Mononuclear cell (primary cell): ENCODE results near the gene DCN. TPM values are rescaled to one million over a fixed set of nuclear protein-coding genes. Genes with fewer than 3 reads are reported as not detected.

Experiments used
- H3K27me3 ChIP-seq: 2 replicates; pipeline ENCODE4 v1.6.0; 2011; ENCODE audit warnings: low read length, control low read depth; ENCODE audit not compliant: insufficient read depth
- H3K4me1 ChIP-seq: 2 replicates; pipeline ENCODE4 v1.5.1; 2011; ENCODE audit warnings: mild to moderate bottlenecking, low read length, control low read depth; ENCODE audit not compliant: insufficient read depth
- H3K4me3 ChIP-seq: 2 replicates; pipeline ENCODE4 v1.5.1; 2011; ENCODE audit warnings: mild to moderate bottlenecking, low read length, moderate library complexity
- H3K9me3 ChIP-seq: 2 replicates; pipeline ENCODE4 v1.5.1; 2011; ENCODE audit warnings: low read depth, mild to moderate bottlenecking, control low read depth, low read length
- total RNA-seq: library from RNA; depleted of rRNA; stranded (reverse); fragments of >200 nt; gene quantifications from one replicate; pipeline ENCODE4 v1.2.3, GENCODE V29; 2012

Gene DCN
- total RNA-seq, 1 donor, result 1.3 TPM

DNA sequence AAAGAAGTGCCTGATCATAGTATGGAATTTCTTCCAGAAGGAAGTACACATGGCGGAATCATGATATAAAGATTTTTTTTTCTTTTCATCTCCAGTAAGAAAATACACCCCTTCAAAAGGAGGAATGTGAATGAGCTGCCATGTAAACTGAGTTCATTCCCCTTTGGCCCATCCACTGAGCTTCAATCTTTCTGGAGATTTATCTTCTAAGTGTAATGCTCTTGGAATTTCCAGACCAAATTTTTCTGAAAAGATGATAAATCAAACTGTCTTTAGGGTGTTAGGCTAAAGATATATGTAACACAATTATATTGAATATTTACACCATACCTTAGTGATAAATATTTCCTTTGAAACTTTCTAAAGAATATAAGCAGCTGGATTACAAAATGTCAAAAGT is 5.2 kb downstream of the DCN start:
- Histone ChIP-seq H3K4me3 (no peak overlapping the region), H3K9me3 (no peaks in the 10 kb centered on the region), H3K4me1 (no peaks in the 10 kb centered on the region), H3K27me3 (no peaks in the 10 kb centered on the region)

DNA sequence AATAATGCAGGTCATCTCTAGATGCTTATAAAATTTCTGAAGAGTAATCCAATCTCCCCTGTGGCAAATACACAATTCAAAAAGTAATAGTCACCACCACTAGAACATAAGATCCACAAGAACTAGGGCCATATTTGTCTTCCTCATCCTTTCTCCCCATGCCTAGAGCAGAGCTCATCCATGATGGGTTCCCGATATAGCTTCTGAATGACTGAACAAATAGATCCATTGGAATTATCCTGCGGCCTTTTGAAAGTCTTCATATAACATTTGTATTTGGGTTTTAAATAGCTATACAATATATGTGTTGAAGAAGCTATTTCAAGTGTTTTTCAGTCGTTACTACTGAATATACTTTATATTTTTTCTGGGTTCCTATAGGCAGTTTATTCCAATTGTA is 5.7 kb downstream of the DCN start:
- Histone ChIP-seq H3K4me3 (no peak overlapping the region), H3K9me3 (no peaks in the 10 kb centered on the region), H3K27me3 (no peaks in the 10 kb centered on the region), H3K4me1 (no peaks in the 10 kb centered on the region)

DNA sequence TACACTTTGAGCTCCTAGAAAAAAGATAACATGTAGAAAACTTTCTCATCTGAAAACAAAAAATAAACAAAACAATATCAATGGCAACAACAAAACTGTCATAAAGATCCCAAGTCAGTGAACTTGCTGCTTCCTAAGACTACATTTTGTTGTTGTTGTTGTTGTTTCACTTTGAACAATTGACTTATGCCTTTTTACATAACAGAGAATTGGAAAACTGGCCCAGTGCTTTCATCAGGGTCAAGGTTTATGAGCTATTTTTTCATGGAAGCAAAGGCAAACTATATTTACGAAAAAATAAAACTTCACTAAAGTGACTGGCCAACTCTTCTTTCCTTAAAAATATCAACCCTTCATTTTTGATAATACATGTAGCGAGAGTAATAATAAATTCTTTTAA is 6.3 kb downstream of the DCN start:
- no peaks in the 10 kb centered on the region for H3K4me1 ChIP-seq

DNA sequence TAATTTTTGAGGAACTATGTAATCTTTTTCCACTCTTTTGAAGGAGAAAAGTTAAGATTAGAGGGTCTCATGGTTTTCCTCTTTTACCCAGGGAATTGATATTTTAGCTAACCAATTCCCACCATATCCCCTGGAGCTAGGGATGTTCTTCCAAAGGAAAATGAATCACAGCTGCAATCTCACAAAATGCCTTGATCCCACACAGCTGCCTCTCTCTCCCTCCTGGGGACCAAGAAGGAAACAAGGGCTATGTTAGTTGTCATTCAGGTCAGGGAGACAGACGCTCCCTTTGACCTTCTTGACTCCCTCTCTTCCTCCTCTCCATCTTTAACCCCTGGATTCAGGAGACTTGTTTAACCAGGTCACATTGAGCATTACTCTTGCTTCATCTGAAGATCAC is 9.5 kb downstream of the DCN start:
- H3K27me3 ChIP-seq, result no peaks in the 10 kb centered on the region
- H3K4me1 ChIP-seq, result no peaks in the 10 kb centered on the region
- H3K4me3 ChIP-seq, result no peak overlapping the region
- H3K9me3 ChIP-seq, result no peaks in the 10 kb centered on the region

More for the DNA sequence above, 6.3 kb downstream of the DCN start:
- H3K9me3 ChIP-seq, result no peaks in the 10 kb centered on the region
- no peaks in the 10 kb centered on the region for H3K27me3 ChIP-seq
- H3K4me3 ChIP-seq, result no peak overlapping the region

DNA sequence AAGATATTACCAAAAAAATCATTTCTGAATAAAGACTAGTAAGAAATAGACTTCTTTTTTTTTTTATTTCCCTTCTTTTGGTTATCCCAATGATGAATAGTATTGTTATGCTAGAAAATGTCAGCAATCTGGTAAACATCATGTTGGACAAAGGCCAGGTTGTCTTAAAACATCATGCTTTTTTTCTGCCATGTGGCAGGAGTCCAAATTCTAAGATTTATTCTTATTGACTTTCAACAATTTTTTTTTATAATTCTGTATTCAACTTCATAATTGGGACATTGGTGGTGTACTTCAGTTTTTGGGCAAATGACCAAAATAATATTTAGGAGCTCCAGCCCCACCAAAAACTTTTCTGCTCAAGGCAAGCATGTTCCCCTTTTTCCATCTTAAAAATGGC is 10.5 kb downstream of the DCN start:
- H3K4me3 ChIP-seq, result no peak overlapping the region
- H3K27me3 ChIP-seq, result no peaks in the 10 kb centered on the region
- H3K4me1 ChIP-seq, result no peaks in the 10 kb centered on the region
- H3K9me3 ChIP-seq, result no peaks in the 10 kb centered on the region

DNA sequence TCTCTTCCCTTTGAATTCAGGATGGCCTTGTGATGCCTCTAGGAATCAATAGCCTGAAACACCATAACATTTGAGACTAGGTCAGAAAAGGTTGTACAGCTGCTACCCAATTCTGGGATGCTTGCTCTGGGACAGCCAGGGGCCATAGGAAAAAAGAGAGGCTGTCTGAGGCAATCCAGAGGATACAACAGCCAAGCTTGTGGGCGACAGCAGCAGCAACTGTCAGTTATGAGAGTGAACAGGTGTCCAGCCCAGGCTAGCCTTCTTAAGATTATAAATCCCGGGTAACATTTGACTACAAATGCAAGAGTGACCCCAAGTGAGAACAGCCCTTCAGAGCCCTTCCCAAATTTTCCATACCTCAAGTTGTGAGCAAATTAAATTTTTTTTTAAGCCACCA is 11.1 kb downstream of the DCN start:
- Histone ChIP-seq H3K4me3 (no peak overlapping the region), H3K27me3 (no peaks in the 10 kb centered on the region)

DNA sequence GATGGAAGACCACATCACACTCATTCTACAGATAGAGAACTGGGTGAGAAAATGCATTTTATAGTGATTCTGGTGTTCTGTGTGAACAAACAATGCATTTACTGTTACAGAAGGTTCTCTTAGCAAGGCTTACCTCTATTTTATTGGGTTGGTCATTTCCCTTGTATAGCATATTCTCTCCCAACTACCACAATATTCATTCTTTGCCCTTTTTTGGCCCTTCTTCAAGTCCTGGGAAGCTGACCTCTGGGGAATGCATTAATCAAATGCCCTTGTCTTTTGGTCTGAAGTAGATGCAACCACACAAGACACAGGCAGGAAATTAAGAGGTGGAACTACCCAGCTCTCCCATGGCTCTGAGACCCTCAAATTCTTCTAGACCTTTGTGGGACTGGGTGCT is 19.5 kb downstream of the DCN start:
- H3K4me1 ChIP-seq, result no peaks in the 10 kb centered on the region
- no peak overlapping the region for H3K4me3 ChIP-seq
- H3K9me3 ChIP-seq, result no peaks in the 10 kb centered on the region
- no peaks in the 10 kb centered on the region for H3K27me3 ChIP-seq

More for the DNA sequence above, 11.1 kb downstream of the DCN start:
- no peaks in the 10 kb centered on the region for H3K4me1 ChIP-seq
- no peaks in the 10 kb centered on the region for H3K9me3 ChIP-seq

DNA sequence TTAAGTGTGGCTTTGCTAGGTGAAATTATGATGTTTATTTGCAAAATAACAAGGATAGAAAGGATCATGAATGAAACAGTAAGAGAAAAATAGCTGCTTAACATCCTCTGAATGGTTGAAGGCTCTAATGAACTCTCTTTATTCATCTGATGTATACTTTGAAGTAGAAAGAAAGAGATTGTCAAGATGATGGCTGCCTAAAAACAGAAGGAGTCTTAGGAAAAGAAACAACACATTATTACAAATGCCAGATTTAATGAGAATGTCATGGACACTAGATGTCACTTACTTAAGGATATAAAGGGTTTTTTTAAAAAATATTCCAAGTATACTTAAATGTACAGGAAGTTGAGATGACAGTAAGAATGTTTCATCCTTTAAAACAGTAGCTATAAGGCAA is 21.6 kb downstream of the DCN start:
- Histone ChIP-seq H3K4me1 (no peaks in the 10 kb centered on the region), H3K9me3 (no peaks in the 10 kb centered on the region)

DNA sequence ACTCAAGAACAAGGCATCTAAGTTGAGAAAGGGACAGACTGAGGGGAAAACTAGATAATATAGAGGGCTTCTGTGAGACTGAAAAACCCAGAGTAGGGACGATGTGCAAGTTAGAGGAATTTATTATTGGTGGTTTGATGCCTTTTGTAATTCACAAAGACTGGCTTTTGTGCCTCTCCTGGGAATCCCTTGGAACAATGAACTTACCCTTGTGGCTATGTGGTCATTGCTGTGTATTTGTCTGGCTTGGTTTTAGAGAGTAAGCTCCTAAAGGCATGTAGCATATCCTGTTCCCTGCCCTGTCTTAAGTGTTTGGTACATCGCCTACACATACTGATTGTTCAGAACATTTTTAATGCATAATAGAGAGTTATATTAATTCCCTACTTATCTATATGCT is 26.6 kb downstream of the DCN start:
- Histone ChIP-seq H3K27me3 (no peaks in the 10 kb centered on the region), H3K9me3 (no peaks in the 10 kb centered on the region), H3K4me1 (no peaks in the 10 kb centered on the region), H3K4me3 (no peak overlapping the region)

More for the DNA sequence above, 21.6 kb downstream of the DCN start:
- Histone ChIP-seq H3K27me3 (no peaks in the 10 kb centered on the region), H3K4me3 (no peak overlapping the region)

DNA sequence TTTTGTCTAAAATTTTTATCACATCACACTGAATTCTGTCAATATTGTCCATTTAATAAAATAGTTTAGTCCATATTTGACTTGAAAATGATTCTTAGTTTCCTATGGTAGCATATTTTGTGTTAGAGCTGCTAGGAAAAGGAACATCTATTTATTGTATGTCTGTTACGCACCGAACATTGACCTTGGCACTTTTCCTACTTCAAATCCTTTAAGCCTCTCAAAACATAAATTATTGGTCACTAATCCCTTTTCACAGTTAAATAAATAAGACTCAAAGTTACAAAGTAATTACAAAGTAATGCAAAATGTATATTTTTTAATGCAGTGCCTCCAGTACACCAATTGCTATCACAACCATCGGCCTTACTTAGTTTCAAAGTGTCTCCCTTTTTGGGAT is 28.5 kb downstream of the DCN start:
- Histone ChIP-seq H3K4me3 (no peak overlapping the region), H3K9me3 (no peaks in the 10 kb centered on the region), H3K4me1 (no peaks in the 10 kb centered on the region), H3K27me3 (no peaks in the 10 kb centered on the region)

DNA sequence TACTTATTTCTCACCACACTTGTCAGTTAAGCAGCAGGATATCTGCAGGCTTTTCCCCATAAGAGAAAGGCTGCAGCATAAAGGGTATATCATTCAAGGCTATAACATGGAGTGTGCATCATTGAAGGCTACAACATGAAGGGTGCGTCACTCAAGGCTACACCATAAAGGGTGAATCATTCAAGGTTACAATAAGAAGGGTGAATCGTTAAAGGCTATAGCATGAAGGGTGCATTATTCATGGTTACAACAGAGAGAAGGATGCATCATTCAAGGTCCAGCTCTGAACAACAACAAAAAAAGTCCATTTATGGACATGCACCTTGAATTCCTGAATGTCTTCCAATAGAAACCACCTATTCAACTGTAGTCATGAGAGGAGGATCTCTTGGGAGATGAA is 38.6 kb downstream of the DCN start:
- no peak overlapping the region for H3K4me3 ChIP-seq
- no peaks in the 10 kb centered on the region for H3K9me3 ChIP-seq
- H3K27me3 ChIP-seq, result no peaks in the 10 kb centered on the region

DNA sequence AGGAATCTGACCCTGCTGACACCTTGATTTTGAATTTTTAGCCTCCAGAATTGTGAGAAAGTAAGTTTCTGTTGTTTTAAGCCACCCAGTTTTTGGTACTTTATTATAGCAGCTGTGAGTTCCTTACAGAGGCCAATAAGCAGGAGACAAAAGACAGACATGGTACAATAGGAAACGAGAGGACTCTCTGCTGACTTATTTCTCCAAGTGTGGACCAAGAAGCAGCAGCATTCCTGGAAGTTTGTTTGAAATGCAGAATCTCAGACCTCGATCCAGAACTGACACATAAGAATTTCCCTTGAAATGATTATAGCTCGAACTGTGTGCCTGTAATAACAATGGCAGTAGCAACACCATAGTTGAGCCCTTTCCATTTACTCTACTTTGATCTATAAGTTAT is 39.4 kb downstream of the DCN start:
- Histone ChIP-seq H3K9me3 (no peaks in the 10 kb centered on the region), H3K4me1 (no peaks in the 10 kb centered on the region), H3K27me3 (no peaks in the 10 kb centered on the region), H3K4me3 (no peak overlapping the region)

More for the DNA sequence above, 38.6 kb downstream of the DCN start:
- H3K4me1 ChIP-seq, result no peaks in the 10 kb centered on the region

DNA sequence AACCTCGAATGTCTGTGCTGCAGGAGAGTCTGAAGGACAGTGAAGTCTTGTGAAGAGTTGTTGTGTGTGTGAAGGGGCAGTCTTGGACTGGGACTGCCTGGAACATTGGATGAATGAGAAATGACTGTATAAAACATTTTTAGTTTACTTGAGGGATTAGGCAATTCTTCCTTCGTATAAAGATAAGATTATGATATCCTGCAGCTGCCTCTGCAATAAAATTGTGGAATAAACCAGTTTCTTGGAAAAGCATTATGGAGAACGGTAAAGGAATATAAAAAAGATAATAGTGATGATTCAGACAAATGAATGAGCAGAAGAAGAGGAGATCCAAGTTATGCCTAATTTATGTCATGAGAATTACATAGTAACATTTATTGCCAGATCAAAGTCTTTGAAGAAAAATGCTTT is 40.4 kb downstream of the DCN start:
- Histone ChIP-seq H3K9me3 (no peaks in the 10 kb centered on the region), H3K4me1 (no peaks in the 10 kb centered on the region), H3K27me3 (no peaks in the 10 kb centered on the region), H3K4me3 (no peak overlapping the region)

DNA sequence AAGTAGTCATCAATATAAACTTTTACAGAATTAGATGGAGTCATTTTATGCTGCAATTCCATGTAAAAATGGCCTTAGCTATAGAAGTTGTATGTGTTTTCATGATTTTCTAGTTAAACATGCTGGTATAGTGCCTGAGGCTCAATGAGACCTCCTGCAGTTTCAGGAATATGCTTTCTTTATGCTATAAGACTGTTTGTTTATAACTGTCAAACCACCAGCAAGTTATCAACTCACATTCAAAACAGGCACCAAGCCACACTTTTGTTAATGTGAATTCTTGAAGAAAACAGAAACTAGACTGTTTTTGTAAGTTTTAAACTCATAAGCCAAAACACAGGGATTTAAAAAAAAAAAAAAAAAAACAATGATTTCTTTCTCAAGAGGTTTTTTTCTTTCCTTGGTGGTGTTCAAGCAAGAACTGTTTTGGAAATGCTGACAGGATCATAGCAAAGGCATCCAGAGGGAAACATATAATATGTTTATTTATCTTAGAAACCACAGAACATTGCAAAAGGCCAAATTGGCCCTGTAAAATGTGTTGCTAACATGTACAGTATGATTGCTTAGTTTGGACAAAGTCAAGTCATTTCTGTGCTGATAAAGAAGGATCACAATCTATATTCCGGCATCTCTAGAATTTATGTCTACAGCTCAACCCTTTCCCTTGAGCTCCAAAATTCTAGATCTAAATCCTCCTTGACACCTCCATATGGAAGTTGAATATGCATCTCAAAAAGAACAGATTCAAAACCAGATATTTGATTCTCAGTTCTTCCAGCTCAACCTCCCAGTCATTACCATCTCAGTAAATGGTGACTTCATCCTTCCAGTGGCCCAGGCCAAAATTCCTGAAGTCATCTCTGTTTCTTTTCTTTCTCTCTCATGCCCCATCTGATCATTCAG is 42.3 kb downstream of the DCN start:
- H3K9me3 ChIP-seq, result no peaks in the 10 kb centered on the region
- no peaks in the 10 kb centered on the region for H3K27me3 ChIP-seq
- H3K4me1 ChIP-seq, result no peaks in the 10 kb centered on the region
- no peak overlapping the region for H3K4me3 ChIP-seq

DNA sequence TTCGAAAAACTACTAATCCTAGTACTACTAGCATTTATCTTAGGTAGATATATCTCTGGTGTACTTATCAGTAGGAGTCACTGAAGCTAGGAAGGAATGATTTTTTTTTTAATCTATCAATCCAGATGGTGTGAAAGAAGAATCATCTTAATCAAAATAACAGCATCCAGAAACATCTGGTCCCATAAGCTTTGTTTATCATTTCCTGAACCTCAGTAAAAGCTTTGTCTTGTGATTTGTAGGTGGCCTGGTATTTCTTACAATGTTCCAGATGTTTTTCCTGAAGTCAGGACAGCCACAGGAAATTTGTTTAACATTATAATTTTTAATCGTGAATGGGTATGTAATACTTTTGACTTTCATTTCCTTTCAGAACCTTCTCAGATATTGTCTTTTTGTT is 43.3 kb downstream of the DCN start:
- Histone ChIP-seq H3K27me3 (no peaks in the 10 kb centered on the region), H3K9me3 (no peaks in the 10 kb centered on the region), H3K4me3 (no peak overlapping the region), H3K4me1 (no peaks in the 10 kb centered on the region)

DNA sequence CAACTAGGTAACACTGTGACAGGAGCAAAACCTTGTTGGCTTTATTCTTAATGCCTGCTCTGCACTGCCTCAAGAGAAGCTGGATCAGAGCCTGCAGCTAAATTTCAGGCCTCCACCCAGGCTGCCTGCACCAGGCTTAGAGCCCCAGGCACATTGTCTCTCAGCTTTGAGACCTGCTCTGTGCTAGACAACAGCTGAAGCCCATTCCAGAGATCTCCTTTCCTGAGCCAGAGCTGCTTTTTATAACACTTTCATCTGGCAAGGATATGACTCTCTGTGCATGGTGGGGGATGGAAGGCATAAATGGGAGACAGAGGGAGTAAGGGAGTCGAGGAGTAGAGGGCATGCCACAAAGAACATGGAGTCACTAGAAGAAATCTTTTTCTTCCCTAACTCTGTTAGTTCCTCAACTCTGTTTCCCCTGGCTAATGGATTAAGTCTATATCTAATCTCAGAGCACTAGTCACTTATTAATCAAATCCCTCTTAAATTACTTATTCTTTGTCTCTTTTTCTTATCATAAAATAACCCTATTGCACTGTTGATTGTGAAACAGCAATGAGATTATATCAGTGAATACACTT is 44.2 kb downstream of the DCN start:
- Histone ChIP-seq H3K27me3 (no peaks in the 10 kb centered on the region), H3K4me1 (no peaks in the 10 kb centered on the region), H3K9me3 (no peaks in the 10 kb centered on the region), H3K4me3 (no peak overlapping the region)
